ENCODE measurements around the gene ABTB2.

- TF ChIP-seq, protein P1, sequence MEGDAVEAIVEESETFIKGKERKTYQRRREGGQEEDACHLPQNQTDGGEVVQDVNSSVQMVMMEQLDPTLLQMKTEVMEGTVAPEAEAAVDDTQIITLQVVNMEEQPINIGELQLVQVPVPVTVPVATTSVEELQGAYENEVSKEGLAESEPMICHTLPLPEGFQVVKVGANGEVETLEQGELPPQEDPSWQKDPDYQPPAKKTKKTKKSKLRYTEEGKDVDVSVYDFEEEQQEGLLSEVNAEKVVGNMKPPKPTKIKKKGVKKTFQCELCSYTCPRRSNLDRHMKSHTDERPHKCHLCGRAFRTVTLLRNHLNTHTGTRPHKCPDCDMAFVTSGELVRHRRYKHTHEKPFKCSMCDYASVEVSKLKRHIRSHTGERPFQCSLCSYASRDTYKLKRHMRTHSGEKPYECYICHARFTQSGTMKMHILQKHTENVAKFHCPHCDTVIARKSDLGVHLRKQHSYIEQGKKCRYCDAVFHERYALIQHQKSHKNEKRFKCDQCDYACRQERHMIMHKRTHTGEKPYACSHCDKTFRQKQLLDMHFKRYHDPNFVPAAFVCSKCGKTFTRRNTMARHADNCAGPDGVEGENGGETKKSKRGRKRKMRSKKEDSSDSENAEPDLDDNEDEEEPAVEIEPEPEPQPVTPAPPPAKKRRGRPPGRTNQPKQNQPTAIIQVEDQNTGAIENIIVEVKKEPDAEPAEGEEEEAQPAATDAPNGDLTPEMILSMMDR (conservative IDR thresholded peaks at IDR 0.05; ENCODE audit: low read length), result no peak
- no peak for TF ChIP-seq EZH2phosphoT487 (IDR thresholded peaks at IDR 0.05; ENCODE audit: borderline replicate concordance, low read depth, low read length)
Measured at GRCh38 chr11:34317036-34317360, 40.8 kb downstream of the ABTB2 start.
